Activated T-cell treated with anti-CD3 and anti-CD28 coated beads for 4 hours (primary cell): Measurements from ENCODE around the gene CANX.
A peak's percentile ranks its signal among the peaks of the same experiment; 100 is the strongest.

ENCODE experiments used
- DNase-seq: peaks from one replicate; pipeline ENCODE4 v3.0.0-alpha.2; 2020

Gene CANX

DNA sequence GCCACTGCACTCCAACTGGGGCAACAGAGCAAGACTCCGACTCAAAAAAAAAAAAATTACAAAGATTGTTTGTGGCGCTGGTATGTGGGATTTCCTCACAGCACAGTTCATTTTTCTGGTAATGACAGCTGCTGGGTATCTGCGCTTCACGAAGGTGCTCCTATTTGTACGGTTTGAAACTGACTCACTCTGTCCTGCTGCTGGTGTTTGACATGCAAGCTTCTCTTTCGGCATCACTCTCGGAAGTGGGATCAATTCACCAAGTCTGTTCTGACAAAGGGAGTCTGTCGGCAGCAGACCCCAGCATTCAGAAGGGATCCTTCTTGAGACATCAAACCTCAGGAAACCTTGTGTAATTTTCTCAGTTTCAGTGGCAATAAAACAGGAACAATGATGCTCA is 60.2 kb downstream of the CANX start:
- no peak for DNase-seq

DNA sequence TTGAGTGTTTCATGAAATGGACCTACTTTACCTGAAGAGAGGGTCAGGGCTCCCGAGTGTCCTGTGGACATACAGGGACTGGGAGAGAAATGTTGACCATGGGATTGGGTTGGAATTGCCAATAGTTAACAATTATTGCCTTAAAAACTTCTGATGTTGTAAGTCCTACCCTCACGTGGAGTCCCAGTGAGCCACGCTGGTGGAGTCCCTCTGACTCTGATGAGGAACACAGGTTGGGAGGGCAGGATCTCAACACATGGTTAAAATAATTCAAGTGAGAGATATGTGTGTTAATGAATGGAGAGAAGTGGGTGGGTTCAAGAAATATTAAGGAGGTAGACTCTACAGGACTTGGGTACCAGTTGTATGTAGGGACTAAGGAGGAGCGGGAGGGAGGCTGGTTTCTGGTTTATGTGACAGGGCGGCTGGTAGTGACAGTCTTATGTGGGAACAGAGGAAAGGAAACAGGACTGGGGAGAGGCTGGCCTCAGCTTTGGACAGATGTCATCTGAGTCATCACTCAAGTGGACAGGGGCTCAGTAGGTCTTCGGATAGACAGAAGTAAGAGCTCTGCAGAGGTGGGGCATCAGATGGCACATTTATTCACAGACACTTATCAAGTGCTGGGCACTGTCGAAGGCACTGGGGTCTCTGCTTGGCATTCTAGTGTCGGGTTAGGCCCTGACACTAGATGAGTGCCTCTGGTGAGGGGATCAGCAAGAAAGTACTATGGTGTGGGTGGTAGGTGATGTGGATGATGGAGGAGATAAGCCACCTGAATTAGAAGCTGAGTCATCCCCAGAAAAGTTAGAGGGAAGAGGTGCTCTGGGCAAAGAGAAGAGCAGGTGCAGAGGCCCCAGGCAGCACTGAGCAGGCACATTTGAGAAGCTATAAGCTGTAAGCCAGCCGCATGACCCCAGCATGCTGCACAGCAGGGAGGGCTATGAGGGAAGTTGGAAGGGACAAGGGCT is 61.1 kb downstream of the CANX start:
- DNase-seq, result peak; percentile 19

- no peak for DNase-seq
These were observed 63.5 kb downstream of the CANX start for GRCh38 chr5:179762079-179762780.

DNA sequence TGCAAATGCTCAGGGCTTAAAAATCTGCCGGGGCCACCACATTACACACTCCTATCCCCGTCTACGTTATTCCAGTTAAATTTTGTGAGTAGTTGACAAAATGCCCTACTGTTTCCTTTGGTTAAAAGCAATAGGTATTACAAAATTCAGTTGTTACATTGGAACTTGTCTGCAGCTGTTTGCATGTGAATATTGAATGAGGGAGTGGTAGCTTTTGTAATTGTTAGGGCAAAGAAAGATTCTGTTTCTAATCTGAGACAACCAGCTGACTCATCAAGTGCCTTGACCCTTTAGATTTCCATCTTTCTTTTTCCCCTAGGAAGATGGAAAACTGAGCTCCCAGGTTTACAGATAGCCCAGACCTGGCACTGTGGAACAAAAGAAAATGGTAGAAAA is 64.0 kb downstream of the CANX start:
- no peak for DNase-seq

DNA sequence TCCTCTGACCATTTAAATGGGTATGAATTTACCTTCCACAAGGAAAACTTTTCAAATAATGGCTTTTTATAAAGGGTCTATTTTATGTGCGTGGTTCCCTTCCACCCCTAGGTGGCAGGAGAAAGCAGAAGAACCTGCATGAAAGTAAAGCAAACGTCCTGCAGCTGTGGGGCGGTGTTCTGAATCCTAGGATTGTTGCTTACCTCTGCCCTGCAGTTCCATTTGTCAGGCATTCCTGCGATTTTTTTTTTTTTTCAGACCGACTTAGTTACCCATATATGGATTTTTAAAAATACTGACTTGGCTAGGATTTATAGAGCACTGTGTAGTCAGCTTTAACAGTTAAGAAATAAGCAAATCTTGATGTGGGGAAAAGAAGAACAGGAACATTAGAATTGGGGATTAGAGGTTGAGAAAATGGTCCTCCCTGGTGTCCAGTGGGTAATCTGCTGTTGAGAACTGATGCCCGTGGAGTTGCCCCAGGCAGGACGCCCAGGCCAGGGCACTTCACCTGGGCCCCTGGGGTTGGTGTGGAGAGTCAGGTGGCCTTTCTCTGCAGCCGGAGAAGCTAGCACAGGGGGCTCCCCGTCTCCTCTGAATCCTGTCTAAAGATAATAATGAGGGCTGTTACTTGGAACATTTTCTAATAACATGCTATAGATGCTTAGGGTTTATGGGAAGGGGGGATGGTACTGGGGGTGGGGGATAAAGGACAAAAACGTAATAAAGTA is 64.6 kb downstream of the CANX start:
- peak; percentile 35 for DNase-seq

DNA sequence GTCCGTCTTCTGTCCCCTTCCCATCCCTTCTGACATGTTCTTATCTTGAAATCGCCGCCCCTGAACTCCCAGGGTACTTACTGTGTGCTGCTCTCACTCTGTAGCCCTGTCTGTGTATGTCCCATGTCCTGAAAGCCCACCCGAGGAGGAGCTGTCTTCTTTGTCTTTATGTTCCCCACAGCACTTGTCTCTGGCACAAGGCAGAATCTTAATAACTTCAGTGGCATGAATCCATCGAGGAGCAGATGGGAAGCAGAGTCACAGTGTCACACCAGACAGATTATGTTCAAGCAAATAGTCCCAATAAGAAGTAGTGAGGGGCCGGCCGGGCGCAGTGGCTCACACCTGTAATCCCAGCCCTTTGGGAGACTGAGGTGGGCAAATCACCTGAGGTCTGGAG is 65.3 kb downstream of the CANX start:
- no peak for DNase-seq

DNA sequence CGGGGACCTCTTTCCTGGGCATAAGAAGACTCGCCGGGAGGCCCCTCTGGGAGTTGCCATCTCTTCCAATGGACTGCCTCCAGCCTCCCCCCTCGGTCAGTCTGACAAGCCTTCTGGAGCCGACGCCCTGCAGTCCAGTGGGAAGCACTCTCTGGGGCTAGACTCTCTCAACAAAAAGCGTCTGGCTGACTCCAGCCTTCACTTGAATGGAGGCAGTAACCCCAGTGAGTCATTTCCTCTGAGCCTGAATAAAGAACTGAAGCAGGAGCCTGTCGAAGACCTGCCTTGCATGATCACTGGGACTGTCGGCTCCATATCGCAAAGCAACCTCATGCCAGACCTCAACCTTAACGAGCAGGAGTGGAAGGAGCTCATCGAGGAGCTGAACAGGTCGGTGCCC is 66.6 kb downstream of the CANX start:
- DNase-seq, result no peak

- no peak for DNase-seq
These were observed 67.4 kb downstream of the CANX start for GRCh38 chr5:179766021-179766725.

- no peak for DNase-seq
These were observed 68.1 kb downstream of the CANX start for GRCh38 chr5:179766726-179767455.

DNA sequence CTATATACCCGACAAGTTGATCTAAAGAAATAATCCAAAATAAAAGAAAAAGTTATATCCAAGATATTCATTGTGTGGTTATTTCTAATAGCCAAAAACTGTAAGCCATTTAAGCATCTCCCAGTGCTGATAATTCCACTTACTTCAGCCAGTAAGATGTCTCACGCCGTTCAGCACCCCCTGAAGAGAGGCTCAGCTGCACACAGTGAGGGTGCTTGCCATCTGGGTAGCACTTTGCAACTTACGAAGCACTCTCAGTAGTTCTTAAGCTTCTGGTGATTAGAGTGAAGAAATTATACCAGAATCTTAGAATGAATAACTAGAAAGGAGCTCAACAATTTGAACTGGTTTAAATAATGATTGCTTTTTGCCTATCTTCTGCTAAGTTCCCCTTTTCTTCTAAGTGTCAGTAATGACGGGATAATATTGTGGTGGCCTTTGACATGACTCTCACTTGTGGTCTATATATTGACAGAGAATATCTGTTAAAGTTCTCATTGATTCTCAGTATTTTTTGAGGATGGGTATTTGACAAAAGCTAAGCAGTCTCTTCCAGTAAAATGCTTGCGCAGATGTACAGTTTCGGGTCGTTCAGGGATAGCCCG is 68.8 kb downstream of the CANX start:
- no peak for DNase-seq

GRCh38 chr5:179768326-179769085 is 69.7 kb downstream of the CANX start:
- no peak for DNase-seq

DNA sequence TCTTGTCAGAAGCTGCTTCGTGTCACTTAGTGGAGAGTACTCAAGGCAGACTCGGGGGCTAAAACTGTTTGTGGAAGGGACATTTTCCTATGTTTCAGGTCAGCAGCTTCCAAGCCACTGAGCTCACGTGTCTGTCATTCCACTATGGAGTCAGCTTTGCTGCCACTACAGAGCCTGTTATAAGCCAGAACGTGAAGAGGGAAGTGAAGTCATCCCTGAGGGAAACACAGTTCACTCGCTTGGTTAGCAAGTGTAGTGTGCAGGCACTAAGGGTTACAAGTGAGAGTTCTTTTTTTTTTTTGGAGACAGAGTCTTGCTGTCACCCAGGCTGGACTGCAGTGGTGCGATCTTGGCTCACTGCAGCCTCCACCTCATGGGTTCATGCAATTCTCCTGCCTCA is 70.5 kb downstream of the CANX start:
- DNase-seq, result no peak

- no peak for DNase-seq
These were observed 71.0 kb downstream of the CANX start for GRCh38 chr5:179769796-179770195.

GRCh38 chr5:179771311-179771895 is 72.6 kb downstream of the CANX start:
- no peak for DNase-seq

DNA sequence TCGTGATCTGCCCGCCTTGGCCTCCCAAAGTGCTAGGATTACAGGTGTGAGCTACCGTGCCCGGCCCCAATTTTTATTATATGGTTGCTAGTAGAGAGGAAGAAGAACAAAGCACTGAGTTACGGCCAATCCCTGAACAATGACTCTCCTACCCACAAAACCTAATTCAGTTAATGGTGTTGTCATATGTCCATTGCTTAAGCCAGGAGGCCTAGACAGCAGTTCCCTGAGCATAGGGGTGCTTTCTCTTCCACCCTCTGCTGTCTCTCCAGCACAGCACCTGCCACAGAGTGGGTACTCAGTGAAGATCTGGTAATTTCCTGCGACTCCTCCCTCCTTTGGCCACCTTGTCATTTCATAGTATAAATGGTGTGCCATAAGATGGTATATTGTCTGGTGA is 73.6 kb downstream of the CANX start:
- no peak for DNase-seq

GRCh38 chr5:179773686-179774040 is 74.9 kb downstream of the CANX start:
- DNase-seq, result no peak

GRCh38 chr5:179774442-179774841 is 75.7 kb downstream of the CANX start:
- DNase-seq, result no peak

DNA sequence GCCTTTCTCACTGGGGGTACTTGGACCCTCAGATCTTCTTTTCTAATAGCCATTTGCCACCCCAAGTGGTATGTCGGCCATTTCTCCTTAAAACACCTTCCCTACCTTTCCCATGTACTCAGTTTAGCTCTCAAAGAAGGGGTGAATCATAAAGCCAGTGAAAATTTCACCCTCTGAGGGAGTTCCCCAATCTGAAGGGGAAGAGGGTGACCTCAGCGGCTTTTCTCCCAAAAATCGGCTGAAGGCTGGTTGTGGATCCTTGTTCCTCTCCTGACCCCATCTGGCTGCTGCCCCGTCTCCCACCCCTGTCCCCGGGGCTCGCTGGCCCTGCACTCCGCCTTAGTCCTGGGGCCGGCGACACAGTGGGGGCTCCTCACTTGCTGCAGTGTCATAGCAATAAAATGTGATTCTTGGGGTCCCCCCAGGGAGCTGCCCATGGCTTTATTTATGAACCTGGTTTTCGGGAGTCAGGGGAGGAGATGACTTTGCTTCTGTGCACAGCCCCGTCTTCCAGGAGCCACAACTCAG is 77.7 kb downstream of the CANX start:
- no peak for DNase-seq

DNA sequence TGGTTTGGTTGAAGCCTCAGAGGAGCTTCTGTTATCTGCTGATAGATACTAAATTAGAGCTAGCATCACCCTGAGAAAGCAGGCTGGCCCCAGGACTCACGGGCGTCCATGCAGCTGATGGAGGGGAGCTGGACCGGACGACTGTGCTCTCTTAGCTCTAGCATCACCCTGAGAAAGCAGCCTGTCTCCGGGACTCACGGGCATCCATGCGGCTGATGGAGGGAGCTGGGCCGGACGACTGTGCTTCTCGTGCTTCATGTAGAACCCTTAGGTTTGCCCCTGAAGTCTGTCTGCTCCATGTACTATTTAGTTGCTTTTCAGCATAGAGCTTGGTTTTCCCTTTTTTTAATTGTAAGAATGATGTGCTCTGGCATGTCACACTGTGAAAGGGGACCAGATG is 78.7 kb downstream of the CANX start:
- DNase-seq, result no peak

GRCh38 chr5:179777909-179778308 is 79.1 kb downstream of the CANX start:
- DNase-seq, result no peak
